ENCODE data around the gene XPO4.

DNA sequence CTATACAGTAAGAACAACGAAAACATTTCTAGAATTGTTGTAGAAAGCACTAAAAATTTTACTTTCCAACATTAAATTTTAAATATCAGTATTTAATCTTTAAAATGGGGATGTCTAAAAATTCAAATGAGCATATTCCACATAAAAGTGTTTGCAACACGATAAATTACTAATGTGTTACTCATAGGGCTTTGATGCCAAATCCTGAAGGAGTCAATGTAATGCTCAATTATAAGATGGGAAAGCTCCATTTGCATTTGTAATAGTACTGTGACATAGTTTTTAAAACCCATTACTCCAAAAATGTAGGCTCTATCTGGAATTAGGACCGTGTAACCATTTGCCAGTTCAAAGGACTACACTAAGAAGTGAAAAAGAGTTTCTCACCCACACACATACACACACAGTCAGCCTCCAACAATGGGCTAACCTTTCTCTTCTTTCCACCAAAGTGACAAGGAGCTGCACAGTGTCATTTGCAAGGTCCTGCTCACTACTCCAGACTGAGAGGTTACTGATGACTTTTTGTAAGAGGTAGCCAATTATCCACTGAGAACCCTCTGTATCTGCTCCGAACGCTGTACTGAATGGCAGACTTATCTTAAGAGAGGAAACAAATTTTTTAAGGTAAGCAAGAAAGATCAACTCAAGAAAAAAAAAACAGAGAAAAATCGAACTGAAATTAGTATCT is 102.7 kb downstream of the XPO4 start:
- no peak for TF ChIP-seq EZH2 (IDR thresholded peaks at IDR 0.05; ENCODE audit: low read length, unreplicated experiment)
- TF ChIP-seq, protein P1, sequence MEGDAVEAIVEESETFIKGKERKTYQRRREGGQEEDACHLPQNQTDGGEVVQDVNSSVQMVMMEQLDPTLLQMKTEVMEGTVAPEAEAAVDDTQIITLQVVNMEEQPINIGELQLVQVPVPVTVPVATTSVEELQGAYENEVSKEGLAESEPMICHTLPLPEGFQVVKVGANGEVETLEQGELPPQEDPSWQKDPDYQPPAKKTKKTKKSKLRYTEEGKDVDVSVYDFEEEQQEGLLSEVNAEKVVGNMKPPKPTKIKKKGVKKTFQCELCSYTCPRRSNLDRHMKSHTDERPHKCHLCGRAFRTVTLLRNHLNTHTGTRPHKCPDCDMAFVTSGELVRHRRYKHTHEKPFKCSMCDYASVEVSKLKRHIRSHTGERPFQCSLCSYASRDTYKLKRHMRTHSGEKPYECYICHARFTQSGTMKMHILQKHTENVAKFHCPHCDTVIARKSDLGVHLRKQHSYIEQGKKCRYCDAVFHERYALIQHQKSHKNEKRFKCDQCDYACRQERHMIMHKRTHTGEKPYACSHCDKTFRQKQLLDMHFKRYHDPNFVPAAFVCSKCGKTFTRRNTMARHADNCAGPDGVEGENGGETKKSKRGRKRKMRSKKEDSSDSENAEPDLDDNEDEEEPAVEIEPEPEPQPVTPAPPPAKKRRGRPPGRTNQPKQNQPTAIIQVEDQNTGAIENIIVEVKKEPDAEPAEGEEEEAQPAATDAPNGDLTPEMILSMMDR (conservative IDR thresholded peaks at IDR 0.05; ENCODE audit: low read depth, low read length), result no peak

Measured in PC-3 (cell line).